HG03575 (cell line): ENCODE results near the gene HOXB1.

Experiments
- ATAC-seq: cut with Tn5 transposase; IDR thresholded peaks from one replicate; pipeline ENCODE4 v1.9.1; 2021; ENCODE audit not compliant: unreplicated experiment, insufficient number of reproducible peaks, low FRiP score; ENCODE audit errors: extremely low read depth

The HOXB1 gene

DNA sequence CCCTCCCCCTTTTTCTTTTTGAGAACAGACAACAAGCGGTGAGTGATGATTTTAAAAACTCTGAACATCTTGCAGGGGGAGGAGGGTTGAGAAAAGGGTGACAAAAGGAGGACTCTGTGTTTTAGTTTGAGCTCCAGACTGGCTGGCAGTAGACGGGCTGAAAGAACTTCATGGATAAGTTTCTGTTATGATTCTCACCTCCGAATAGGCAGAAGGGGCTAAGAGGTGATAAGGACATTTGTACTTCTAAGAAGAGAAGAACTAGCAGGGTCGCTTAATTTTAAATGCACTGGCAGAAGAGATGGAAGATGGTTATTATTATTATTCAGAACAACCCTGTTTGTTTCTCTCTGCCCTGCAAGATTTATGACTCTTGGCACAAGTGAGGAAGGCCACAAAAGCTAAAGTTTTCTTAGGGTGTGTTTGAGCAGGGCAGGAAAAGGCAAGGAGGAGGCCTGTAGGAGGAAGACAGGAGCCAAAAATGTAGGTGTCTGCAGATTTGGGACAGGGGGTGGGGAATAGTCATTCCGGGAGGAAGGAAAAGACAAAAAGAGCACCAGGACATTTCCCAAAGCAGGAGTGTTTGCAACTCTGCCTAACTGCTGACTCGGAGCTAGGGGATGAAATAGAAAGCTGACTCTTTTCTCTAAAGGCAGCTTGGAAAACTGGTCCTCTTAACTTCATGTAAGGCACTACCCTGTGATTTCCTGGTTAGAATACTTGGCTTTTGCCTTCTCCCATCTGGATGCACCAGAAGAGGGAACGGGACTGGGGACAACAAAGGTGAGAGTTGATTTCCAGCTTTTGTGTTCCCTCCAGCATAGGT, 26.0 kb upstream of the HOXB1 start:
- ATAC-seq = no peak

DNA sequence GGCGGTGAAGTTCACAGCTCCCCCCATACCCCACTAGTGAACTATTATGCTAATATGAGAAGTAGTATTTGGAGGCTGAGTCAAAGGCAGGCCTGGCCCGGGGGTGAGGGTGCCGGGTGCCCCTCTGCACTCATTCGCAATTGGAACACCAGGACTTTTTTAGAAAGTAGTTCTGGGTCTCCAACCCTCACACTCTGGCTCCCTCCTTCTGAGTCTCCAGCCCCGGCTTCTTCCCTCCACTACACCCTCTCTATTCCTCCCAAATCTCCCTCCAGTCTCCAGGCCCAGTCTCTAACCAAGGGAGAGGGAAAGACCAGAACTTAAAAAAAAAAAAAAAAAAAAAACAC, 25.4 kb upstream of the HOXB1 start:
- no peak for ATAC-seq

DNA sequence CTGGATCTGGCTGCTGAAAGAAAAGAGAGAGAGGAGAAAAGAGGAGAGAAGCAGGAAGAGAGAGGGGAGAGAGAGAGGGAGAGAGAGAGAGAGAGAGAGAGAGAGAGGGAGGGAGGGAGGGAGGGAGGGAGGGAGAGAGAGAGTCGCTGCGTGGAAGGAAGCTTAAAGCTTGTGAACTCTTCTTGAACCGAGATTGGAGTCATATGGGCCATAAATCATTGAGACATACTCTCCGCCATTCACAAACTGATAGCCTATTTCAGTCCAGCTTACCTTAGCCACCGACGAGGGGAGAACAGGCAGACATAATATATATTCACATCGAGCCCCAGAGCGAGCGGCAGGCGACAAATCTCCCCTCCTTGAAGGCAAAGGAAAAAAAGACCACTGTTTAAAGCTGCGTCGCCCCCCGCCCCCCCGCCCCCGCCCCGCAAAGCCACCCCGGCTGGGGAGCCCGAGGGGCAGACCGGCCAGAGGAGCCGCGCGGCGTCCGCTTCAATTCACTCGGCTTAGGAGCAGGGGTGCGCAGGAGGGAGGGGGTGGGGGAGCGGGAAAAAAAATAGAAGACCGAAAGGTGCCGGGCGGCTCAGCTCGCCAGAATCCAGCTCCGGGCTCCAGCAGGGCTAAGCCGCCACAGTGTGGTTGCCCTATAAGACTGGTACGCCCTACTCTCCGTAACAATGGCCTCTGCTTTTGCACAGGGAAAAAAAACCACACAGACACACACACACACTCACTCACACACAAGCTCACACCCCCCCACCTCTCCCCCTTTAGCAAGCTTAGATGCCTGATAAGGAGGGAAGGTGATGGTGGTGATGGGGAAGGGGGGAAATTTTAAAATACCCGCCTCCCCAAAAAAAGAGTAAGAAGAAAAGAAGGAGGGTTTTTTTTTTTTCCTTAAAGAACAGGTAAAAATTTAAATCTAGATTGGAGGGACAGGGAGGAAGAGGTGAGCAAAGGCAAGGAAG, 24.7 kb upstream of the HOXB1 start:
- ATAC-seq = no peak

DNA sequence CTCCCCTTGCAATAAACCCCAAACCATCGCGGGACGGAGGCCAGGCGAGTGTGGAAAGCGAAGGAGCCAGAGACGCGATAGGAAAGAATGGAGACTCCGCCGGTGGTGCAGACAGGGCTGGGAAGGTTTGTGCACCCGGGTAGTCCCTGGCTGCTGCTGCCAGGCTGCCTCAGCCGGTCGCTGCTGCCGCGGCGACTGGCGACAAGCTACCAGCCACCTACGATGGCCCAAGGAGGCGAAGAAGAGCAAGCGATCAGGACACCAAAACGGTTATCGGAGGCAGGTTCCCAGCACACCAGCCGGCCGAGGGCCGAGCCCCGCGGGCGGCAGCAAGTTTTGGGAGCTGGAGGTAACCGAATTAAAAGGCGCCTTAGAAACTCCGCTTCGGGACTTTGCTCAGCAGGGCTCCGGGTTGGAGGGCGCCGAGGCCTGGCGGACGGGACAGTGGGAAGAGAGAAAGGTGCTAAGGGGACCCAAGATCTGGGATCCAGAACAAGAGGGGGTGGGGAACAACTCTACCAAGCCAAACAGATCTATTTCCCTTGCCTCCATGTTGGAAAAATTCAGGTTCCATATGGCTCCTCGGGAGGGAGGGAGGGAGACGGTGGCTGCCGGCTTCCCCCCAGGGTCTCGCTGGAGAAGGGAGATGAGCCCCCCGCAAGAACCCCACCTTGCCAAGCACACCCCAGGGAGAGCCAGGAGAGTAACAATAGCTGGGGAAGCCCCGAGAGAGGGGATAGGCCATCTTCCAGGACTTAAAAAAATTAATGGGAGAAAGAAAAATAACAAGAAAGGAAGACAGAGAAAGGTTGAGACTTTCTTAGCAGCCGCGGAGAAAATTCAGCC, 23.8 kb upstream of the HOXB1 start:
- ATAC-seq = no peak

DNA sequence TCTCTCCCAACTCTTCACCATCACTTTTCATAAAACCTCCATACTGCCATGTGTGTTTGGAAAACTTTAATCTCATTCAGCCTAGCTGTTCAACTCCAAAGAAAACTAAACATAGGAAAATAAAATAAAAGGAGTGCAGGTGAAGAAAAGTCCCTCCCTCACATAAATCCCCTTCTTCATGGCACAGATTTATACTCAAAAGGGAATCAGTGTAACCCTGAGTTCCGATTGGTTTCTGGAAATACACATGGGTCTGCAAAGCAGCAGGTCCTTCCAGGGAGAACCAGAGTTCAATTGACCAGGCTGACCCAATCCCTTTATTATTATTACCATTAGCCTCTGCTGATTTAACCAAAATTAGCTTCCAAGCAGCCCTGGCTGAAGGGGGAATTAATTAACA, 23.0 kb upstream of the HOXB1 start:
- no peak for ATAC-seq

DNA sequence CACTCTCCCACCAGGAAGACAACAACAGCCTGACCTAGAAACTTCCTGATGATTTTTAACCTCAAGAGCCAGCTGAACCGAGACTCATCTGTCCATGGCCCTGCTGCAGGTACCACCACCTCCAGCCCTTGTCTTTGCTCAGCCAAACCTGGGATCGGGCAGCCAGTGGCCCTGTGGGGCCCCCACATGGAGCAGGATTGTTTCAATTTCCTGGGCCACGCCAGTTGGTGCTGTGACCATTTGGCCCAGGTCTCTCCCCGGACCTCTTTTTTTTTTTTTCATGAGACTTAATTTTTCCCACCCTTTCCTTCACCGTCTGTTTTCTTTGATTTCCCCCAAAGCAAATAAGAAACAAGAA, 22.4 kb upstream of the HOXB1 start:
- ATAC-seq = no peak

DNA sequence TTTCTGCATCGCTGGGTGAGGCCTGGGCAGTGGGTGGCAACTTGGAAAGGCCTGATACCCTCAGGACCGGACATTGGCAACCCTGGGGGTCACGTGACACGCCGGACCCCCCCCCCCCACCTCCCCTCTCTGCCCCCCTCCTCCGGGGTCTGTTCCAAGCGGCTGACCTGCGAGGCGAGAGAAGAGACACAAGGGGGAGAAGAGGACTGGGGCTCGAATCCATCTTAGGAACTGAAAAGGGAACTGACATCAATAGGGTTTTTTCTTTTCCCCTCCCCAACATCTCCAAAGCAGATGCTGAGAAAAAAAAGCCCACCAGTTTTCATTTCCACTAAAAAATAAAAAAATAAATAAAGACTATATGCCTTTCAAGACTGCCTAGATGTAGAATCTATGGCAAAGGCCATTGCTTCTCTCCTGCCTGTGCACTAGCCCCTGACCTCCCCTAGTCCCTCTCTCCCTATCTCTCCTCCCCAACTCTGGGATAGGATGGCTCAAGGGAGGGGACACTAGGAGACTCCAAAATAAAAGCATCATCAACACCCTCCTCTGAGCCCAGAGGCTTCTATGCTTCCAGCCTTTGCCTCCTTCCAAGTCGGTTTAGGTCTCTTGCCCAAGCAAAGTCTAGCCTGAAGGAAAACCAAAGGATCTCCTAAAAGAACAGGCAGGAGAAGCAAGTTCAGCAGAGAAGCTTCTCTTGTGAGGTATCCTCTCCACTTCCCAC, 21.8 kb upstream of the HOXB1 start:
- no peak for ATAC-seq

DNA sequence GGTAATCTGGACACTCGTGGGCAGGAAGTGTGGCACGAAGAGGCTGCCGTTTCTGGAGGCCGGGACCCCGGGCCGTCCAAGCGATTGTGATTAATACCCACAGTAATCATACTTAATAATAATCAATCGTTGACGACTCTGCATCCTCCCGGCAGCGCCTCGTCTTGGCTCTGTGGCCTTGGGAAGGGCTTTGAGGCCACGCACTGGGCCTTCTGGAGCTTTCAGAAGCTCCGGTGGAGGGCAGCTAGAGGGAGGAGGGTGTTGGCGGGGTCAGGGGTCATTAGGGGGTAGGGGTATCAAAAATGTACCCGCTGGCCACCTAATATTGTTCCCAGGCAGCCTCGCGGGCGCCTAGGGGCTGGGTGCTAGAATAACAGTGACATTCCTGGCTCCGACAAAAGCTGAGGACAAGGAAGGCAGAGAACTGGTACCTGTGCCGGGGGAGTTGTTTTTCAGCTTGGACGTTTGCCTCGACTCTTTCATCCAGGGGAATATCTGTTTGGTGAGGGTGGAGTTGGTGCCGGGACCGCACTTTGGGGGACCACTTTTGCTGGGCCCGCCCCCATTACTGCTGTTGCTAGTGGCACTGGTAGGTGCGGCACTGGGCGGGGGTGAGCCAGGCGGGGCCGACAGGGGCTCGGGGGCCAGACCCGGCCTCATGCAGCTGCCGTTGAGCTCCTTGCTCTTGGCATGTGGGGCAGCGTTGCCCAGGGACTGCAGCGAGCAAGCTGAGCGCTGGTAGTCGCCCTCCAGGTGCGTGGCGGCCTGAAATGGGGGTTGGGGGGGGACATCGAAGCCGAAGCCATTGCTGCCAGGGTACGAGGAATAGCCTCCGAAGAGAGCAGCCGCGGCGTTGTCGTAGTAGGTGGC, 21.0 kb upstream of the HOXB1 start:
- no peak for ATAC-seq

DNA sequence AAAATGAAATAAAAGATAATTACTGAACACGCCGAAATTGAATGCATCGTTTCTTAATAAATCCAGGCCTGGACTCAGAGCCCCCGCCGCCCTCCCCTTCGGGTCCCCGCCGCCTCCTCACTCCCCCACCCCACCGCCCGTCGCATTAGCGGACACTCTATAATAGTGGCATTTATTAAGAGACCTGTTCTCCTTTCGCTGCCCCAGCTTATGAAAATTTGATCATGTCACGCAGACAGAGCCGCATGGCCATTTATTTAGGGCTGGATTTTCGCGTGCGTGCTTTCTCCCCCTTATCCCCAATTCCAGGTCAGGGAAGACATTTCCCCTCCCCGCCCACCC, 20.4 kb upstream of the HOXB1 start:
- no peak for ATAC-seq

DNA sequence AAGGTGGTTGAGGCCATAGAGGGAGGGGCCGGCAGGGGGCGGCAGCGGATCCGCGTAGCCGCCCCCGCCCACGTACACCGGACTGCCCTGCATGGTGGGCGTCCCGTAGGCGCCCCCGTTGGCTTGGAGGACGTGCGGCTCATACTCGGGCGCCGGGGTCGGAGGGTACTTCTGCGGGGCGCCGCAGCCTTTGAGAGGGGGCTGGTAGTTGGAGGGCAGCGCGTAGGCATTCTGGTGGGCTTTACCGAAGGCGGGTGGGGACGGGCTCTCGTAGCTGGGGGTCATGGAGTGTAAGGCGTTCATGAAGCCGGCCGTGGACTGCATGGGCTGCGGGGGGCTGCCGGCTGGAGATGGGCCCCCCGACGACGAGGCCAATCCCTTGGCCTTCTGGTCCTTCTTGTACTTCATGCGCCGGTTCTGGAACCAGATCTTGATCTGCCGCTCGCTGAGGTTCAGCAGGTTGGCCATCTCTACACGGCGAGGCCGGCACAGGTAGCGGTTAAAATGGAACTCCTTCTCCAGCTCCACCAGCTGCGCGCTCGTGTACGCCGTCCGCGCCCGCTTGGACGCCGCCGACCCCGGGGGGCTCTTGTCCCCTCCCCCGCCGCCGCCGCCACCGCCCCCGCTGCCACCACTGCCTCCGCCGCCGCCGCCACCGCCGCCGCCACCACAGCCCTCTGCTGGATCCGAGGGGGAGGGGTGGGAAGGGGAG, 19.8 kb upstream of the HOXB1 start:
- no peak for ATAC-seq

DNA sequence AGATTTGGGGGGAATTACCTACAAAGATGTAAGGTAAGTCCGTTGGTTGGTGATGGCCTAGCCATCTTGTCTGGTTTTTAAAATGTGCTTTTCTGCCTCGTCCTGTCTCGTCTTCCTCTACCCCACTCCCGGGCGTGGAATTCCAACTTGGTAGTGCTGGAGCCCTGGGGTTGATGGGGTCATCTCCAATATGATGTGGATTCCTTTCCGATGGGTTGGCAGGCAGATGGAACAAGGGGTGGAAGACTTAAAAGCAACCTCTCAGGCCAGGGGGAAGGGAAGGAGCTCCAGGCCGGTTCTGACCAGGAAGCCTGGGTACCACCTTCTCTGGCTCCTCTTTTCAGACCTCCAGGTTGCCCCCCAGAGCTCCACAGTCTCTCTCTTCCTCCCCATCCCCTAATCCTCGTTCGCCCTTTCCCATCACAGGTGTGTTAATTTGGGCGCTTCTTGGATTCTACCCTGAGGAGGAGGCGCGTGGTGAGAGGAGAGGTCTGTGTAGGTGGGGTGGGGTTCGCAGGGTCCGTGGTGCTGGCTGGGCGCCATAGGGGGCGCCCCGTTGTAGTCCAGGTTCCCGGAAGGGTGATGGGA, 19.2 kb upstream of the HOXB1 start:
- no peak for ATAC-seq

DNA sequence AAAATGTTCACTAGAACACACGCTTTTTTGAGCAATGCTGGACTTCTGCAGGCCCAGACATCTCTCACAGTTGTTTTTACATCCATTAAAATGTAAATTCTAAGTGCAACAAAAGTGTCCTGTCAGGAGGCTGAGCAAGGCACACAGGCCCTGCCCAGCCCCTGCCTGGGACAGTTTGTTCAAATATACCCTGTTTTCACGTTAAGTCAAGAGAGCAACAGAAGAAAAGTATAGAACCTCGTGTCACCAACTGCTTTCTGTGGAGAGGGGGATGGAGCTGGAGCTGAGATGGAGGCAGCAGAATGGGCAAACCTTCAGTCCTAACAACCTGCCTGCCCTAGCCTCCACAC, 18.4 kb upstream of the HOXB1 start:
- ATAC-seq = no peak

DNA sequence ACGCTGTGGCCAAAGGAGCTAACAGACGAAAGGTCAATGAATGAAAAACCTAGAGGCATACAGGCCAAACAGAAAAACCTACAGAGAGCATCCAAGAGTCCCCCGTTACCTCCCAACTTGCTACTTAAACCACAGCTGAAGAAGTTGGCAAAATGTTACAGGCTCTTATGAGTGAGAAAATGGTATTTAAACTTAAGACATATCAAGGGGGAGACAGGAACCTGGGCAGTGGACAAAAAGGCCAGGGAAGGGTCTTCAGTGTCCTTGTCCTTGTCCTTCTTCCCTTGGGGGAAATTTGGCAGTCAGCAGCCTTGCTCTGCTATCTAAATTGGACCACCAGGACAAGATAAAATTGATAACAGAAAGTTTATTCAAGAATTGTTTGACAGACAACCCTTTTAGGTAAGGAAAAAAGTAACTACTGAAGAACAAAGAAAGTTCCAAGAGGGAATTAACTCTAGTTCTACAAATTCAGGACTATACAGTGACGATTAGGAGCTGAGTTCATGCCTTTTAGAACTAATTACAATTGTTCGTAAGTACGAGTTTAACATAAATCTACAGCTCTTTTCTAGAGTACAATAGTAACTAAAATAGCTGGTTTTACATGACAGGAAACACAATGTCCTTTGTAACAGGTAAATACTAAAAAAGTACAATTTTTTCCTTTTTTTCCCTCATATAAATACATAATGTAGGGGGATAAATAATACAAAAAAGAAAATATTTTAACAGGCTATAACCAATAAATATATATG, 17.9 kb upstream of the HOXB1 start:
- ATAC-seq = no peak

DNA sequence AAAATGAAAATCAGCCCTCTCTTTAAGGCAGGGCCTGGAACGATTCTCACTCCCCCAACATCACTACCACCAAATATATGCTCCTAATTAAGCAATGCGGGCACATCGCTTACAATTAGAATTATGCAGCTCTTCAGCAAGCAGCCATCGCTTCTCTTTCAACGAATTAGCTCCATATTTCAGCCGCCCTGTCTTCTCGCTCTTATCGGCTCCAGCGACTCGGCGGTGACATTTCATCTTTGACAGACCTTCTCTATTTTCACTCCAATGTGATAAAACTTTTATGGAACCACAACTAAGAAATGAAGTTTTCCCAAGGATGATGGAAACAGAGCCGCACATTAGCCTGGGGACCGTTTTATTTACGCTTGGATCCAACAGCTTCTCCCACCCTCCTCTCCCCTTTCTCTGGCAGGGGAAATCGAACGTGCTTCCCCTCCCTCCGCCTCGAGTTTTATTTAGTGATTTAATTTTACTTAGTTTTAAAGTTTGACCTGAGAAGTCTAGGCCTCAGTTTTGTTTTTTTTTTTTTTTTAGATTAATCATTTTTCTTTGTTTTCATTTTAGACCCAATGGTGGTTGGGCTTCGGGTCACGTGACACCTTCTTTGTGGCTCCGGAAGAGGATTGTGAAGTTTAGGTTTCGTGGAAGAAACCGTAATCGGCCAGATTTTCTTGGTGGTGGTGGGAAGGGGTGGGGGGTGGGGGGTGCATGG, 17.2 kb upstream of the HOXB1 start:
- no peak for ATAC-seq

DNA sequence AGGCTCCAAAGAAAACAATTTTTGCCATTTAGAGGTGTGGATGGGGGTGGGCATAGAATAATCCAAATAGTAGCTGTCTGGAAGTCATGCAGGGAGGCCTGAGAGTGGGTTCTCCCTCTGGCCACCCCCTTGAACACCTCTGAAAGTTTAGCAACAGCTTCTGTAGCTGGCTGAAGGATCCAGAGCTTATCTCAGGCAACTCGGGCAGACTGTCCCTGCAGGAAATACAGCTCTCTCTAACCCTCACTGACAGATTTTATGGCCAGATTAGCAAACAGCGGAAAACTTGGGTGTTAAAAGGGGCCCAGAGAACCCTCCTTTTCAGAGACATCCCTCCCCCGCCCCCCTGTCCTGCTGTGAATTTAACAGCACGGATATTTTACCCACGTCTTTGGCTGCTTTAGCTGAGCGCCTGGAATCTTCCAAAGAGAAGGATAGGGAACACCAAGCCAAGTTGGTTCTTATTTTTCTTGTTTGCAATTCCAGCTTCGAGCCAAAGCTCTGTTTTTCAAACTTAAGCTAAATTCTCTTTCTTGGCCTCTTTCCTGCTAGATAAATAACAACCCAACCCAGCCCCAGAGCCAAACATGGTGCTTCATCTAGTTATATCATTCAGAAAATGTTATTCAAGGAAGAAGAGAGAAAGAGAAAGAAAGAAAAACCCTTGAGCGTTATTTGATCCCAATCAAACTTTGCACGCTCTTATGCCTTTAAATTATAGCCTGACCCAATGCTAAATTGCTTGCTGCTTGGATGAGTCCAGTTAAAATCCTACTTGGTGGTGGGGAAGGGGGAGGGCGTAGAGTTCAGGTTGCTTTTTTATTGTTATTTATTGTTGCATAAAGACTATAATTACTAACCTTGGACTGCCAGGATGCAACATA, 16.4 kb upstream of the HOXB1 start:
- no peak for ATAC-seq
